Measurements from ENCODE around the gene GABBR1. TPM values are rescaled to one million over a fixed set of nuclear protein-coding genes. Genes with fewer than 3 reads are reported as not detected.

Gene GABBR1
- total RNA-seq, 1 experiment from 2014 or later = 11.9 TPM

- intact Hi-C loops (cut with micrococcal nuclease; ENCODE audit: unreplicated experiment) = no loop called here
- TF ChIP-seq TCF7L2 (IDR thresholded peaks at IDR 0.05; ENCODE audit: low read depth, low read length) = no peak
- Histone ChIP-seq H3K27ac (ENCODE audit: low read length) (no peak overlapping the region), H3K4me1 (ENCODE audit: control insufficient read depth, insufficient read depth, low read length) (no peaks in the 10 kb centered on the region), H3K36me3 (ENCODE audit: control insufficient read depth, insufficient read depth, low read length) (peaks cover 2% of the 10 kb centered on the region; the same call in 1 of the 2 replicates), H3K4me3 (ENCODE audit: low read depth in 2 of 2, low read length in 2 of 2) (peak overlapping the region; percentile 56 to 63), H3K27me3 (ENCODE audit: control insufficient read depth, insufficient read depth, low read length) (peaks cover 19% of the 10 kb centered on the region), H3K9me3 (ENCODE audit: control insufficient read depth, insufficient read depth, low read depth, low read length) (no peaks in the 10 kb centered on the region)
- BruUV-seq (replicated peaks) = no TSS peak
- DNase-seq (ENCODE audit: low read depth, low spot score) = no peak
- POLR2A ChIA-PET = no interaction called here
- CTCF ChIA-PET = interaction anchor here (1.3 kb wide), 1 partner anchor 17 kb away, joined by 20 read pairs; no protein-coding TSS in a partner anchor
- ATAC-seq = peak; percentile 20; the same call in 1 of the 2 replicates
- in situ Hi-C loops (cut with HindIII; ENCODE audit: low pct_unique_long_range_greater_than_20kb, low sequenced_read_pairs) = no loop called here
Measured at GRCh38 chr6:29633534-29633905, 537 bp upstream of the GABBR1 start.

GRCh38 chr6:29631860-29632731, 887 bp downstream of the GABBR1 start:
- in situ Hi-C loops (cut with HindIII; ENCODE audit: low pct_unique_long_range_greater_than_20kb, low sequenced_read_pairs) = no loop called here
- Histone ChIP-seq H3K4me3 (ENCODE audit: low read depth in 2 of 2, low read length in 2 of 2) (peak overlapping the region; percentile 56 to 63), H3K27ac (ENCODE audit: low read length) (no peak overlapping the region), H3K27me3 (ENCODE audit: control insufficient read depth, insufficient read depth, low read length) (peaks cover 19% of the 10 kb centered on the region), H3K9me3 (ENCODE audit: control insufficient read depth, insufficient read depth, low read depth, low read length) (no peaks in the 10 kb centered on the region), H3K36me3 (ENCODE audit: control insufficient read depth, insufficient read depth, low read length) (peaks cover 2% of the 10 kb centered on the region; the same call in 1 of the 2 replicates), H3K4me1 (ENCODE audit: control insufficient read depth, insufficient read depth, low read length) (no peaks in the 10 kb centered on the region)
- intact Hi-C loops (cut with micrococcal nuclease; ENCODE audit: unreplicated experiment) = no loop called here
- no peak for DNase-seq (ENCODE audit: low read depth, low spot score)
- no TSS peak for BruUV-seq (replicated peaks)
- no peak for TF ChIP-seq TCF7L2 (IDR thresholded peaks at IDR 0.05; ENCODE audit: low read depth, low read length)
- TF ChIP-seq REST (IDR thresholded peaks at IDR 0.05; ENCODE audit: insufficient read depth in 1 of 2, low read depth in 2 of 2, low read length in 1 of 2) = no peak
- TF ChIP-seq POLR2AphosphoS5 (IDR thresholded peaks at IDR 0.05; ENCODE audit: low read depth, low read length) = no peak
- TF ChIP-seq CTCF (IDR thresholded peaks at IDR 0.05) = no peak
- no peak for TF ChIP-seq SIN3A (IDR thresholded peaks at IDR 0.05; ENCODE audit: borderline replicate concordance, insufficient read depth, low read depth, low read length)
- ATAC-seq = peak; percentile 49
- CTCF ChIA-PET = interaction anchor here (1.3 kb wide), 1 partner anchor 18 kb away, joined by 20 read pairs; no protein-coding TSS in a partner anchor
- POLR2A ChIA-PET = interaction anchor here (0.6 kb wide), 1 partner anchor 283 kb away, joined by 14 read pairs; no protein-coding TSS in a partner anchor
